HG03139 (cell line): ENCODE measurements around the gene COL4A1.

Experiments used
- ATAC-seq: cut with Tn5 transposase; IDR thresholded peaks from one replicate; pipeline ENCODE4 v1.9.1; 2021; ENCODE audit not compliant: unreplicated experiment

Gene COL4A1

GRCh38 chr13:110200276-110200870 lies 106.6 kb downstream of the COL4A1 start:
- ATAC-seq: no peak

GRCh38 chr13:110199046-110199831 lies 107.7 kb downstream of the COL4A1 start:
- no peak for ATAC-seq

- ATAC-seq: no peak
Measured at GRCh38 chr13:110197471-110197870, 109.5 kb downstream of the COL4A1 start.

GRCh38 chr13:110197026-110197425 lies 109.9 kb downstream of the COL4A1 start:
- ATAC-seq: no peak

- no peak for ATAC-seq
Measured at GRCh38 chr13:110195547-110196485, 111.1 kb downstream of the COL4A1 start.

- no peak for ATAC-seq
Measured at GRCh38 chr13:110194451-110194850, 112.5 kb downstream of the COL4A1 start.

GRCh38 chr13:110193491-110193890 lies 113.5 kb downstream of the COL4A1 start:
- no peak for ATAC-seq

- no peak for ATAC-seq
Measured at GRCh38 chr13:110192472-110192871, 114.5 kb downstream of the COL4A1 start.

- ATAC-seq: no peak
Measured at GRCh38 chr13:110187641-110188161, 119.3 kb downstream of the COL4A1 start.

GRCh38 chr13:110186231-110186855 lies 120.6 kb downstream of the COL4A1 start:
- ATAC-seq: no peak

GRCh38 chr13:110185696-110186095 lies 121.3 kb downstream of the COL4A1 start:
- no peak for ATAC-seq

GRCh38 chr13:110183910-110184309 lies 123.0 kb downstream of the COL4A1 start:
- ATAC-seq: no peak

GRCh38 chr13:110182461-110182860 lies 124.5 kb downstream of the COL4A1 start:
- no peak for ATAC-seq

GRCh38 chr13:110182003-110182402 lies 125.0 kb downstream of the COL4A1 start:
- ATAC-seq: no peak

GRCh38 chr13:110179857-110180147 lies 127.2 kb downstream of the COL4A1 start:
- ATAC-seq: no peak

- no peak for ATAC-seq
Measured at GRCh38 chr13:110179116-110179856, 127.7 kb downstream of the COL4A1 start.

- no peak for ATAC-seq
Measured at GRCh38 chr13:110177790-110178189, 129.2 kb downstream of the COL4A1 start.

GRCh38 chr13:110176431-110176830 lies 130.5 kb downstream of the COL4A1 start:
- no peak for ATAC-seq

GRCh38 chr13:110173247-110173818 lies 133.6 kb downstream of the COL4A1 start:
- no peak for ATAC-seq

- ATAC-seq: no peak
Measured at GRCh38 chr13:110170882-110171281, 136.1 kb downstream of the COL4A1 start.
